GM18502 (cell line): ENCODE results near the gene AGPAT1.

Experiments
- ATAC-seq: cut with Tn5 transposase; IDR thresholded peaks from one replicate; pipeline ENCODE4 v1.9.1; 2021; ENCODE audit warnings: mild to moderate bottlenecking; ENCODE audit not compliant: unreplicated experiment, poor library complexity

The AGPAT1 gene

DNA sequence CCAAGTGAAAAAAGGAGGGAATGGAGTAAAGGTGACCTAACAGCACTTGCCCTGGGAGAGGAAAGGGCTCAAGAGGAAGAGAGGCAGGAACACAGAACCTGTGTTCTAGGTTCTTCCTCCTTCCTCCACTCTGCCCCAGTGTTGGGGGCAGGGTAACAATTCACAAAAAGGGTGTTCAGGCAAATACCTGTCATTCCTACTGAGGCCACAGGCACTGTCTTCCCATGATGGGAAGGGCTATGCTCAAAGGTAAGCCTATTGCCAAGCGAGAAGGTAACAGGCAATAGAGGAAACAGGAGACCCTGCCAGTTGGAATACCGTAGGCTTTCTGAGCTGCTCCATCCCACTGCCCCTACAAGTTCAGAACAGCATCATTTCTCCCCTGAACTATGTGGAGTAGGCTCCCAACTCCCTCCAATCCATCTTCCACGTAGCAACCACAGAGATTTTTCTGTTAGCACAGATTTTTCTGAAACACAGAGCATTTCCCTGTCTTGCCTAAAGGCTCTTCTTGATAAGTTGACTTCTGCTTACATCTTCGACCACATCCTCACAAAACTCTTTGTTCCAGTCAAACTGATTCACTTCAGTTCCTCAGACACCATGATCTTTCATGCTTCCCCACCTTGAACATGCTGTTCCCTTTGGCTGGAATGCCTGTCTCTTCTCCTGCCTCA lies 2.7 kb downstream of the AGPAT1 start:
- ATAC-seq: no peak

DNA sequence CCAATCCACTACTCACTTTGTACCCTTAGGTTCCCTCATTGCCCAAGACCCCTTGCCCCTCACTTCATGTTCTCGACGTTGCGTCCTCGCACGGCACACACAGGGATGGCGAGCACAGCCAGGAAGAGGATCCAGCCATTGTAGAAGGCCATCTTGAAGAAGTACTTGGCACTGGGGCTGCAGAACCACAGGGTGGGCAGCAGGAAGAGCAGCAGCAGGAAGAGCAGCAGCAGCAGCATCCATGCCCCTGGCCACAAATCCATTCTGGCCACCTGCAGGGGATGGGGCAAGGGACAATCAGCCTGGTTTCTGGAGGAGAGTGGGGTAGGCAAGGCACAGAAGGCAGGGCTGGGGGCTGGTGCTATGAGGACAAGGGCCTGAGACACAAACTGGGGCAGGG lies 4.7 kb downstream of the AGPAT1 start:
- ATAC-seq: no peak

DNA sequence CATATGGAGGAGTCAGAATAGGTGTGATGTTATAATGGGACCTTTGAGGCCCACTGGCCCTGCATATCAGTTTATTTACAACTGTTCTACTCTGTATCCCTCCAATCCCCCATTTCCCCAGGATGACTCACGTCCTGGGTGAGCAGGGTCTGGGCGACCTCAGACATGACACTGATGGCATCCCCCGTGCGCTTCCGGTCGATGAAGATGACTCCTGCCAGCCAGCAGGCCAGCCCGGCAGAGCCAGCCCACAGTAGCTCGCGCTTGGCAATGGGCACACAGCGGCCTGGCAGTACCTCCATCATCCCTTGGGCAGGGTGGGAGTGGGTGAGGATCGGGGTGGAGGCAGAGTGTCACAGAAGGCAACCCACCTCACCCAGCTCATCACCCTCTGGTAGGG lies 5.6 kb downstream of the AGPAT1 start:
- no peak for ATAC-seq

DNA sequence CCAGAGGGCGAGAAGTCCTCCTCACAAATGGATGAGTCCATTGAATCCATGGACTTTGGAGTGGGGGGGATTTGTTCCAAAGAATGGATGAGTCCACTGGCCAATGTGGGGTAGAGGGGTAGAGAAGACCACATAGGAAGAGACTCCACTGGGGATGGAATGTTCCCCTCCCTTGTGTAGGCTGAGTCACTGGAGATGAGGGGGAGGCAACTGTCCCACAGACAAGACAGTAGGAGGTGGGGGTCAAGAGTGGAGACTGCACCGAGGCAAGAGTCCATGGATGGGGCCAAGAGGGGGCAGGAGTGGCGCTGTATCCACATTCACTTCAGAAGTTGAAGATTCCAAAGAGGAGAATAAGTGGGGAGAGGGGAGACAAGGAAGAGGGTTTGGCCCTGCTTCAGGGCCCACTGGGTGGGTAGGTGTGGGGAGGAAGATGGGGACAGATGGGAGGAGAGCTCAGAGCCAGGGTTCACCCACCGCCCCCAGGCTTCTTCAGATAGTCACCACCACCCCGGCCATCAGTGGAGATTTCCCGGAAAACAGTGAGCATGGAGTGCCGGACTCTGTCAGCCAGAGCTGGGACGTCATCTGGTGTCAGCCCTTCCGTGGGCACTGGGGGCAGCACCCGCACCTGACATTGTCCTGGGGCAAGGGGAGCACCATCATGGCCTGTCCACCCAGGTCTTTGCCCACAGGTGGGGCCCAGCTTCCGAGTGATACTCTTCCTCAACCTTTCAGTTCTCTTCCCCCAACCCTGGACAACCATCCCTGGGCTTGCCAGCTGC lies 6.9 kb downstream of the AGPAT1 start:
- no peak for ATAC-seq

DNA sequence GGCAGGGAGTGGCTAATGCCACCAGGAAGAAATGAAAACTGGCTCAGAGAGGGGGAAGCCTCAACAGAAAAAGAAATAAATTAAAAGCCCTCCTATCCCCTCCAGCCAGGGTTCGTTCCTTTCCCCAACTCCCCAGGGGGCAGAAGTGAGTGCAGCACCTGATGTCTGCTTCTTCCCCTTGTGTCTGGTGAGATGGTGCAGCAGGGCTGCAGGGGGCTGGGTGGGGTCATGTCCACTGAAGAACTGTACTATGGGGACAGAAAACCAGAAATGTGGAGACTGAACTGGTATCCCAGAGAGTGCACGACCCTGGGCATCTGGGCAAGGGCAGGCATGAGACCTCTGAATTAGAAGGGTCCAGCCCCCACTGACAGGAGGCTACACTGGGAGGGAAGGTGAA lies 7.5 kb downstream of the AGPAT1 start:
- ATAC-seq: no peak

DNA sequence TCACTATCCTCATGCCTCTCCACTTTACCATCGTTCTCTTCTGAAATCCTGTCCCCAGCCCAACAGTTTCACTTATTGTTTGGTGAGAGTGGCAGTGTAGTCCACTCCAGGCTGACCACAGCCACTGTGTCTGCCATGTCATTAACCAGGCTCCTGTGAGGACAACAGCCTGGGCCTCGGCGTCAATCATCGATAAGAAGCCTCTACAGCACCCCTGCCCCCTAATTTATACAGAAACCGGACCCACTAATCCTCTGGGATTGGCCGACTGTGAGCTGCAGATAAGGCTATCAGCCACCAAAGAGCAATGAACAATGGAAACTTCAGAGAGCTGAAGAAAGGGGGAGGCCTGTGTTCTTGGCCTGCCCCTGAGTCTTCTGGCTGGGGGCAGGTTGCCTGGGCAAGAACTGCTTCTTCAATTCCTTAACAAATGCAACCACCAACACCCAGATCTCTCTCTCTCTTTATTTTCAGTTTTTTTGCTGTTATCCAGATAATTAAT lies 8.1 kb downstream of the AGPAT1 start:
- no peak for ATAC-seq

DNA sequence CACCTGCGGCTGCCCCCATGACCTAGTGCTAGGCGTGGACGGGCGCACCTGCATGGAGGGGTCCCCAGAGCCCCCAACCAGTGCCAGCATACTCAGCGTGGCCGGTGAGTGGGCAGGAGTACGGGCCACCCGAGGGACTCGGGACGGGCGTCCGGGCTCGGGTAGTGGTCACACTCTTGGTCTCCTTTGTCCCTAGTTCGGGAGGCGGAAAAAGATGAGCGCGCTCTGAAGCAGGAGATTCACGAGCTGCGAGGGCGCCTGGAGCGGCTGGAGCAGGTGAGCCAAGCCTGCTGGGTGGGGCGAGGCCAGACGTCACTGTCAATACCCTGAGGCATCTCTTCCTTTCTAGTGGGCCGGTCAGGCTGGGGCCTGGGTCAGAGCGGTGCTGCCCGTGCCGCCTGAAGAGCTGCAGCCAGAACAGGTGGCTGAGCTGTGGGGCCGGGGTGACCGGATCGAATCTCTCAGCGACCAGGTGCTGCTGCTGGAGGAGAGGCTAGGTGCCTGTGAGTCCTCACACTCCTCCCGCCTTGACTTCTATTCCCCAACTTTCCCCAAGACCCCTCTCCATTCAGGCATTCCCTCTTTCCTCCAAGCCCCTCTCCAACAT lies 8.6 kb downstream of the AGPAT1 start:
- ATAC-seq: no peak

DNA sequence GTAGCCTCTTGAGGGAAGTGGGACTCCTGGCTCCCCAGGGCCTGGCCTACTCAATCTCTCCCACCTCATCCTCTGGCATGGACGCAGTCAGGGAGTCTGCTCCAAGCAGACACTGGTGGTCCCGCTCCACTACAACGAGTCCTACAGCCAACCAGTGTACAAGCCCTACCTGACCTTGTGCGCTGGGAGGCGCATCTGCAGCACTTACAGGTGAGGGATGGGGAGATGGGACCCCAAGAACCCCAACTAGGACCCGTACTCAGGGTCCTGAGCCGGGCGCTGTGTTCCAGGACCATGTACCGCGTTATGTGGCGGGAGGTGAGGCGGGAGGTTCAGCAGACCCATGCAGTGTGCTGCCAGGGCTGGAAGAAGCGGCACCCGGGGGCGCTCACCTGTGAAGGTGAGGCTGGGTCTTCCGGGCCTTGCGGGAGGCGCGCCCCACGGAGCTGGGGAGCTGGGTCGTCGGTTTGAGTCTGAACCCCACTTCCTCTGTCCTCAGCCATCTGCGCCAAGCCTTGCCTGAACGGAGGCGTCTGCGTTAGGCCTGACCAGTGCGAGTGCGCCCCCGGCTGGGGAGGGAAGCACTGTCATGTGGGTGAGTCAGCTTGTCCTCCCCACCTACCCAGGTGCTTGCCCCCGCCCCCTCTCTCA lies 9.3 kb downstream of the AGPAT1 start:
- no peak for ATAC-seq

DNA sequence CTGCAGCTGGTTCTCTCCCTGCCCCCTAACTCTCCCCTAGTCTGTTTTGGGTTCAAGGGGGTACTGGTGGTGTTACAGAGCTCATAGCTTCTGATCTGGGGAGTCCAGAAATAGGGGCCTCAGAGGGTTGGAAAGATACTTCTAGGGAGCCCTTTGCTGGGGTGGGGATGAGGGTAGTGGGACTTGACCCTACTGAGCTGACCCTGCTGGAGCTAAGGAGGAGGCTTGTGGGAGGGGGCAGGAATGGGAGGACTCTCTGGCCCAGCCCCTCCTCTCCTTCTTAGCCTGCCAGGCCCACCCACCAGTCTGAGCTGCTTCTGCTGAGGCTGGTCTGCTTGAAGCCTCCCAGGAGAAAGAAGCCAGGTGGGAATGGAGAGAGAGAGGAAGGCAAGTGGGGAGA lies 11.6 kb downstream of the AGPAT1 start, which contains the start of gene EGFL8:
Gene EGFL8, plus strand, starts transcription at position 301 of the 400 bp plus-strand sequence. CDS start 1,571 bp downstream, outside the sequence.
- ATAC-seq: no peak

DNA sequence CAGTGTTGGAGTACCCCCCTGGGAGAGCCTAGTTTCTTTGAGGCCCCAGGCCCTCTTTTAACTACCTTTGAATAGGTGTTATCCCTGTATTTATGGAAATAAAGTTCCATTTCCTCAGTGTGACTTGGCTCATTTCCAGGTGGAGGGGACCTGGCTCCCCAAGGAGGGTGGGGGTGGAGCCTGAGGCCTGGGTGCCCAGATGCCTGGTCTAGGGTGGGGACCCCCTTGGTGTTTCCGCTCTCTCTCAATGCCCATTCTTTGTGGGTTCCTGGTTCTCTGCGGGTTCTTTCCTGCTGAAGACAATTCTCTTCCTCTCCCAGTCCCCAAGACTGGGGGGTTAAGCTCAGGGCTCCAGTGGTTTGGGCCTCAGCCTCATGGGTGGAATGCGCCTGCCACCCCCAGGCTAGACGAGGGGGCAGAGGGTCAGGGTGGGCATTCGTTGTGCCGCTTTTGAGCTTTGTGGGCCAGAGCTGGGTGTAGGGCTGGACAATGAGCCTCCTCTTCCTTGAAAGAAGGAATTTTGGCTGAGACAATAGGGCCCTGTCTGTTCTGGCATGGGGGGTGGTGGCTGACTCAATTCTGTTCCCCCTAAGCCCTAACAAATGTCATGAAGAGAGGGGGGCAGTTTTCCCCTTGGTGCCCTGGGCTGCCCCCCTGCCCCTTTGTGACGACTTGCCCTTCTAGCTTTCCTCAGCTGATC lies 12.2 kb downstream of the AGPAT1 start:
- ATAC-seq: no peak

DNA sequence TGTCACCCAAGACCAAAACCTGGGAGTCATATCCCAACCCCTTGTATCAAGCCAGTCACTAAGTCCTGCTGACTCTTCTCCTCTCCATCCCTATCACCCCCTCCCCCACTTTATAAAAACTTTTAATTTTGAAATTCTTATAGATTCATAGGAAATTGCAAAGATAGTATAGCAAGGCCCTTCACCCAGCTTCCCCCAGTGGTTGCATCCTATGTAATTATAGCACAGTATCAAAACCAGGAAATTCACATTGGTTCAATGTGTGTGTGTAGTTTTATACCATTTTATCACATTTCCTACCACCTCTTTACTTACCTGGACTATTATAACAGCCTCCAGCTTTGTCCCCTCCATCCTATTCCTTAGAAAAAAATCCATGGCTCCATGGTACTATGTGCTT lies 17.8 kb downstream of the AGPAT1 start:
- no peak for ATAC-seq

DNA sequence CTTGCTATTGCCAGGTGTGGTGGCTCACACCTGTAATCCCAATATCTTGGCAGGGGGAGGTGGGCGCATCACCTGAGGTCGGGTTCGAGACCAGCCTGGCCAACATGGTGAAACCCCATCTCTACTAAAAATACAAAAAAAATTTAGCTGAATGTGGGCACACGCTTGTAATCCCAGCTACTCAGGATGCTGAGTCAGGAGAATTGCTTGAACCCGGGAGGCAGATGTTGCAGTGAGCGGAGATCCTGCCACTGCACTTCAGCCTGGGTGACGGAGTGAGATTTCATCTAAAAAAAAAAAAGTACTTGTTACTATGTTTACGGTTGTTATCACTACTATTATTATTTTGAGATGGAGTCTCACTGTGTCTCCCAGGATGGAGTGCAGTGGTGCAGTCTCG lies 19.0 kb downstream of the AGPAT1 start:
- no peak for ATAC-seq

DNA sequence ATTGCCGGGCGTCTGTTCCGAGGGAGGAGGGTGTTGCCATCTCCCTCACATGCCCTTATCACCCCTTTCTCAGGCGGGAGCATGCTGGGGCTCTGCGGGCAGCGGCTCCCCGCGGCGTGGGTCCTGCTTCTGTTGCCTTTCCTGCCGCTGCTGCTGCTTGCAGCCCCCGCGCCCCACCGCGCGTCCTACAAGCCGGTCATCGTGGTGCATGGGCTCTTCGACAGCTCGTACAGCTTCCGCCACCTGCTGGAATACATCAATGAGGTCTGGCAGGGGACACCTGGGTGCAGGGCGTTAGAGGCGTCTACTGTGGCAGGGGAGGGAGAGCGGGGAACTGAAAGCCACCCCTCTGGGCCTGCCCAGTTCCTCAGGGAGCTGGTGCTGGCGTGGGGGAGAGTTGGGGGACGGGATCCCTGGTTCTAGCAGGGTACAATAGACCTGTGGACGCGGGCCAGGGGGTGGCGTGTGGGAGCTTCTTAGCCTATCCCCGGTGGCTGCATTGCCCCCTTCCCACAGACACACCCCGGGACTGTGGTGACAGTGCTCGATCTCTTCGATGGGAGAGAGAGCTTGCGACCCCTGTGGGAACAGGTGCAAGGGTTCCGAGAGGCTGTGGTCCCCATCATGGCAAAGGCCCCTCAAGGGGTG lies 21.2 kb downstream of the AGPAT1 start:
- ATAC-seq: no peak

DNA sequence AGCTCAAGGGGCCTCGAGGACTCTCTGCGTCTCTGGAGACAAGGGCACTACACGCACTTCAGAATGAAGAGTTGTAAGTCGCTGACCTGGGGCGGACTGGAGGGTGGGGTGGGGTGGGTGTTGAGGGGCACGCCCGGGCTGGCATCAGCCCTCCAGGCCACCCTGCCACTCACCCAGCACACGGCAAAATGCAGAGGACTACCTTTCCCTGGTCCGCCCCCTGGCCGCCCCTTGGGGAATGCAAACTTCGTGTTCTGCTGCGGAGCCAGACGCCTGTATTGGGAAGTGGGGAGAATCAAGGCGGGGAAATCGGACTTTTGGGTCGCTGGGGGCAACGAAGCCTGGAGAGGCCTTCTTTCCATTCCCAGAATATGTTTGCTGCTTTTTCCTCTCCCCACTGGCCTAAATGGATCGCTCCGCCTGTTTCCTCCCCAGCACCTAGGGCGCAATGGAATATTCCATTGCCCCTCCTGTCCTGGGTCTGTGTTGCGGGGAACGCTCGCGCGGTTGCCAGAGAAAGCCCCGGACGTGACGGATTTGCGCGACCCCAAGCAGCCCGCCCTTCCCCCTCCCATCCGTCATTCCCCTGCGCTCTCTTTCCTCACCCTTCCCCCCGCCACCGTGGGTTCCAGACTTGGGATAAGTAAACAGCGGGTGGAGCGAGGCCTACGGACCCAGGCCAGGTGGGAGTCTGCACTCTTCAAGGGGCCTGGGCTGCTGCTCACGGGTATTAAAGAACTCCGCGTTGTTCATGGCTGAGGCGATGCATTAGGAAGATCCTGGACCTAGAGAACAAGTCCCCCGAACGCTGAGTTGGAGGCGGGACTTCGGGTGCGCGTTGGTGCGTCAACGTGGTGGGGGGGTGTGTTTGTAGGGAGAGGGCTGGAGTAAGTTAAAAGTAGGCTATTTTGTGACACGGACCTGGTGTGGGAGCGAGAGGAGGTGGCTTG lies 22.0 kb downstream of the AGPAT1 start, which contains the start of gene PPT2:
Gene PPT2, plus strand, starts transcription at position 578 of the 950 bp plus-strand sequence. CDS start 454 bp downstream, outside the sequence.
- no peak for ATAC-seq

DNA sequence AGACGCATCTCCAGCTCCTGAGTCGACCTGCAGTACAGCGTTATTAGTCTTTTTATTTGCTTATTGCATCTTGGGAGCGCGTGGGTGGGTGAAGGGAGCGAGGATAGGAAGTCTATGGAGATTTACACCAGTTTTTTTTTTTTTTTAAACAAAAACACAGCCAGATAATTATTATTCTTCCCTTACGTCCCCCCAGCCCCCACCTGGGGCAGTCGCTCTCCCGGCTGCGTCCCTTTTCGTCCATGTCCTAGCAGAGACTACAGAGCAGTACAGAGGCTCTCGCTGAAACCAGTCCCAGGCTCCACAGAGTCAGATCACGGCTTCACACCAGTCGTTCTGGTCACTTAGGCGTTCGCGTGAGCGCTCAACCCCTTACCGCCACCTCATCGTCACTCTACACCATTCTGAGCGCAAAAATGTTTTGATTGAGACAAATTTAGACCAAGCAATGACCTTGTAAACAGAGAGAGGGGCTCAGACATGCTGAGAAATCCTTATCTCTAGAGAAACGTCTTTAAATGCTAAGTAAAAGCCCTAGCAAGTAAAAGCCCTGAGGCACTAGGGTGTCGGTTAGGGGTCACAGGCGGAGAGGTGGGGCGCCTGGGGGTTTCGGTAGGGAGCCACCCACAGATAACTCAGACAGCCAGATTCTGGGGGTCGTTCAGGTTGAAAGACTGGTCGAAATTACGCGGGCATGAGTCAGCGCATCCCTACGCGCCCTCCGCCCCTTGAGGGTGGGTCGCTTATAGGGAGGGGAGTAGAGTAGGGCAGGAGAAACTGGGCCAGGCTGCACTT lies 22.9 kb downstream of the AGPAT1 start:
- ATAC-seq: no peak

DNA sequence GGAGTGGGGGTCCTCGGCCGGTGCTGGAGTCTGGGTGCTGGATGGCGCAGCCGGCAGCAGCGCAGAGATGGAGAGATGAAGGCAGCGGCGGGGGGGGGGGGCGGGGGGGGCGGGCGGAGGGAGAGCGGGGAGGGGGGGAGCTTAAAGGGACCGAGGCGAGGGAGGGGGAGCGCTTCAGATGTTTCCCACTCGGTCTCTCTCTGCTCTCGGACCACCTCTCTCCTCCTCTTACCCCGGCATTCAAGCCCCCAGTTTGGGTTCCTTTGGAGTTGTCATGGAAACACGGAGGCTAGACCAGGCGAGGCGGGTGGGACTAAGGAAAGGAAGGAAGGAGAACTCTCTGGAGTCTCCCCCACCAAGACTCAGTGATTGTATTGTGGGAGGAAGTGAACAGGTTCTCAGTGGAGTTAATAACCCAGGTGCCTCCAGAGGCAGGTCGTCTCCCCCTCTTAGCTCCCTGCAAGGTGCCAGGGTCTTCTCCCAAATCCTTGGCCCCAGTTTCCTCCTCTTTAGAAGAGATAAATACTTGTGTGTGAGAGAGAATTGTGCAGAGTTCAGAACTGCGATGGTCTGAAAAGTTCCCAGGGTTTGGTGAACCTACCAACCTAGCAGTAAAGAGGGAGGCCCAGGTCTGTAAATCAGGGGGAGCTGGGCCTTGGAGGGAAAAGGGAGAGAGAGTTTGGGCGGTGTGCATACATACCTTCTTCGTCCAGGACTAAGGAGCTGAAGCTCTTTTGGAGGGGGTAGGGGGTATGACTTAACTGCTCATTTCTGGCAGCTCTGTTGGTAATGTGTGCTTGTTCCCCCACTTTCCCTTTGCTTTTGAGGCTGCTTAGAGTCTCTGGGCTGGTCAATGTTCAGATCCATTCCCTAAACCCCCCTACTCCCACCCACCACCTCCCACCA lies 23.8 kb downstream of the AGPAT1 start, which contains the start of gene PRRT1:
Gene PRRT1, minus strand, starts transcription at position 77 of the 906 bp plus-strand sequence. CDS start 112 bp downstream, outside the sequence.
- ATAC-seq: no peak
